Measurements from ENCODE around the gene TRIP10. TPM values are rescaled to one million over a fixed set of nuclear protein-coding genes. Genes with fewer than 3 reads are reported as not detected.

Gene TRIP10
- total and polyA plus RNA-seq, 10 of the 15 experiments (the other 5 are each of a cell fraction or from before 2014, with no cell fraction given): 0.79 to 54.5 (median 32.5) TPM

DNA sequence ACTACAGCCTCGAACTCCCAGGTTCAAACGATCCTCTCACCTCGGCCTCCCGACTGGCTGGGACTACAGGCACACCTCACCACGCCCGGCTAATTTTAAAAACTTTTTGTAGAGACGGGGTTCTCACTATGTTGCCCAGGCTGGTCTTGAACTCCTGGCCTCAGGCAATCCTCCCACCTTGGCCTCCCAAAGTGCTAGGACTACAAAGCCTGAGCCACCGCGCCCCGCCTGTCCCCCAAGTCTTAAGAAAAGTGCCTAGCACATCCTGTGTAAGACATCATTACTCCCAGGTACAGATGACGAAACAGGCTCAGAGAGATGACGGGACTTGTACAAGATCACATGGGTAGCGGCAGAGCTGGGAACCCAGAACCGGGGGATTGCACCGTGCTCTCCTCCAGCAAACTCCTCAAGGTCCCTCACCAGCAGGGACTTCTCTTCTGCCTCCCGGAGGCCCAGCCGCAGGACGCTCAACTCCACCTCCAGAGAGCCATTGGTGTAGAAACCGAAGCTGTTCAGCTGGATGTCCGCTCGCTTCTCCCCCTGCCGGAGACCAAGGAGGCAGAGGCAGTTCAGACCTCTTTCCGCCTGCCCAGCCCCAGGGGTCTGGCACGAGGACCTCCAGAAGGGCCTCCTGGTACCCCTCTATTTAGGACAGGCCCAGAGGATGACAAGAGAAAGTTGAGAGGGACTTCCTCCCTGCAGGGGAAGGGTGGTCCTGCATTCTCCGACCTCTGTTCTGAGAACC is 3.1 kb upstream of the TRIP10 start (continued):
- TF ChIP-seq, protein P1, sequence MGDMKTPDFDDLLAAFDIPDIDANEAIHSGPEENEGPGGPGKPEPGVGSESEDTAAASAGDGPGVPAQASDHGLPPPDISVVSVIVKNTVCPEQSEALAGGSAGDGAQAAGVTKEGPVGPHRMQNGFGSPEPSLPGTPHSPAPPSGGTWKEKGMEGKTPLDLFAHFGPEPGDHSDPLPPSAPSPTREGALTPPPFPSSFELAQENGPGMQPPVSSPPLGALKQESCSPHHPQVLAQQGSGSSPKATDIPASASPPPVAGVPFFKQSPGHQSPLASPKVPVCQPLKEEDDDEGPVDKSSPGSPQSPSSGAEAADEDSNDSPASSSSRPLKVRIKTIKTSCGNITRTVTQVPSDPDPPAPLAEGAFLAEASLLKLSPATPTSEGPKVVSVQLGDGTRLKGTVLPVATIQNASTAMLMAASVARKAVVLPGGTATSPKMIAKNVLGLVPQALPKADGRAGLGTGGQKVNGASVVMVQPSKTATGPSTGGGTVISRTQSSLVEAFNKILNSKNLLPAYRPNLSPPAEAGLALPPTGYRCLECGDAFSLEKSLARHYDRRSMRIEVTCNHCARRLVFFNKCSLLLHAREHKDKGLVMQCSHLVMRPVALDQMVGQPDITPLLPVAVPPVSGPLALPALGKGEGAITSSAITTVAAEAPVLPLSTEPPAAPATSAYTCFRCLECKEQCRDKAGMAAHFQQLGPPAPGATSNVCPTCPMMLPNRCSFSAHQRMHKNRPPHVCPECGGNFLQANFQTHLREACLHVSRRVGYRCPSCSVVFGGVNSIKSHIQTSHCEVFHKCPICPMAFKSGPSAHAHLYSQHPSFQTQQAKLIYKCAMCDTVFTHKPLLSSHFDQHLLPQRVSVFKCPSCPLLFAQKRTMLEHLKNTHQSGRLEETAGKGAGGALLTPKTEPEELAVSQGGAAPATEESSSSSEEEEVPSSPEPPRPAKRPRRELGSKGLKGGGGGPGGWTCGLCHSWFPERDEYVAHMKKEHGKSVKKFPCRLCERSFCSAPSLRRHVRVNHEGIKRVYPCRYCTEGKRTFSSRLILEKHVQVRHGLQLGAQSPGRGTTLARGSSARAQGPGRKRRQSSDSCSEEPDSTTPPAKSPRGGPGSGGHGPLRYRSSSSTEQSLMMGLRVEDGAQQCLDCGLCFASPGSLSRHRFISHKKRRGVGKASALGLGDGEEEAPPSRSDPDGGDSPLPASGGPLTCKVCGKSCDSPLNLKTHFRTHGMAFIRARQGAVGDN (IDR thresholded peaks at IDR 0.05): peak; percentile 66; the same call in 1 of the 2 replicates
- peak in 1 of 2 experiments; percentile 60; a peak in 2 of 4 replicates for TF ChIP-seq BHLHE40 (IDR thresholded peaks at IDR 0.05; ENCODE audit: borderline replicate concordance in 1 of 2, low read depth in 2 of 2, low read length in 1 of 2)
- TF ChIP-seq, protein P2, sequence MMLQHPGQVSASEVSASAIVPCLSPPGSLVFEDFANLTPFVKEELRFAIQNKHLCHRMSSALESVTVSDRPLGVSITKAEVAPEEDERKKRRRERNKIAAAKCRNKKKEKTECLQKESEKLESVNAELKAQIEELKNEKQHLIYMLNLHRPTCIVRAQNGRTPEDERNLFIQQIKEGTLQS (IDR thresholded peaks at IDR 0.05; ENCODE audit: borderline replicate concordance, extremely low read depth, low read depth, low read length): no peak
- TF ChIP-seq, protein P3, sequence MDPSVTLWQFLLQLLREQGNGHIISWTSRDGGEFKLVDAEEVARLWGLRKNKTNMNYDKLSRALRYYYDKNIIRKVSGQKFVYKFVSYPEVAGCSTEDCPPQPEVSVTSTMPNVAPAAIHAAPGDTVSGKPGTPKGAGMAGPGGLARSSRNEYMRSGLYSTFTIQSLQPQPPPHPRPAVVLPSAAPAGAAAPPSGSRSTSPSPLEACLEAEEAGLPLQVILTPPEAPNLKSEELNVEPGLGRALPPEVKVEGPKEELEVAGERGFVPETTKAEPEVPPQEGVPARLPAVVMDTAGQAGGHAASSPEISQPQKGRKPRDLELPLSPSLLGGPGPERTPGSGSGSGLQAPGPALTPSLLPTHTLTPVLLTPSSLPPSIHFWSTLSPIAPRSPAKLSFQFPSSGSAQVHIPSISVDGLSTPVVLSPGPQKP (IDR thresholded peaks at IDR 0.05; ENCODE audit: low read depth, low read length): no peak
- no peak for TF ChIP-seq CBX5 (IDR thresholded peaks at IDR 0.05; ENCODE audit: low read depth)
- 0 out of 2 replicates have a peak, but pooled peaks have one; percentile 15 for TF ChIP-seq DPF2 (IDR thresholded peaks at IDR 0.05)
- TF ChIP-seq HDGF (IDR thresholded peaks at IDR 0.05): peak; percentile 16; the same call in 1 of the 2 replicates
- no peak for TF ChIP-seq NFYB (IDR thresholded peaks at IDR 0.05; ENCODE audit: insufficient read depth, low read depth, low read length)
- TF ChIP-seq, protein P4, sequence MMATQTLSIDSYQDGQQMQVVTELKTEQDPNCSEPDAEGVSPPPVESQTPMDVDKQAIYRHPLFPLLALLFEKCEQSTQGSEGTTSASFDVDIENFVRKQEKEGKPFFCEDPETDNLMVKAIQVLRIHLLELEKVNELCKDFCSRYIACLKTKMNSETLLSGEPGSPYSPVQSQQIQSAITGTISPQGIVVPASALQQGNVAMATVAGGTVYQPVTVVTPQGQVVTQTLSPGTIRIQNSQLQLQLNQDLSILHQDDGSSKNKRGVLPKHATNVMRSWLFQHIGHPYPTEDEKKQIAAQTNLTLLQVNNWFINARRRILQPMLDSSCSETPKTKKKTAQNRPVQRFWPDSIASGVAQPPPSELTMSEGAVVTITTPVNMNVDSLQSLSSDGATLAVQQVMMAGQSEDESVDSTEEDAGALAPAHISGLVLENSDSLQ (IDR thresholded peaks at IDR 0.05): 0 out of 2 replicates have a peak, but pooled peaks have one; percentile 9
- no peak for TF ChIP-seq SUZ12 (IDR thresholded peaks at IDR 0.05; ENCODE audit: unreplicated experiment)
- no peak for TF ChIP-seq SMAD1 (IDR thresholded peaks at IDR 0.05; ENCODE audit: low read depth, partially characterized antibody)
- TF ChIP-seq TCF7 (IDR thresholded peaks at IDR 0.05; ENCODE audit: borderline replicate concordance): no peak
- TF ChIP-seq CEBPB (IDR thresholded peaks at IDR 0.05; ENCODE audit: borderline replicate concordance in 1 of 2, low read depth in 2 of 2, low read length in 2 of 2): no peak
- peak; percentile 94 for TF ChIP-seq CREM (IDR thresholded peaks at IDR 0.05; ENCODE audit: low read depth)
- no peak for TF ChIP-seq POLR2AphosphoS2 (IDR thresholded peaks at IDR 0.05; ENCODE audit: low read depth, low read length)
- TF ChIP-seq ZNF592 (IDR thresholded peaks at IDR 0.05): no peak
- TF ChIP-seq JUND (IDR thresholded peaks at IDR 0.05; ENCODE audit: low read depth, low read length): 0 out of 2 replicates have a peak, but pooled peaks have one; percentile 24
- no peak for TF ChIP-seq FOS (IDR thresholded peaks at IDR 0.05; ENCODE audit: borderline replicate concordance, extremely low read depth, insufficient read length)

Data from GM12878 (cell line).